ENCODE results near the gene PI4K2A.

GRCh38 chr10:97643441-97643985 is 3.0 kb downstream of the PI4K2A start:
- TF ChIP-seq SNAI2 (CRISPR knock-in tag; IDR thresholded peaks at IDR 0.05) (no peak), ARNTL (CRISPR knock-in tag; IDR thresholded peaks at IDR 0.05; ENCODE audit: borderline replicate concordance, low read depth) (no peak)
